B cell (primary cell): ENCODE measurements around the gene CLSTN2. TPM values are rescaled to one million over a fixed set of nuclear protein-coding genes. Genes with fewer than 3 reads are reported as not detected.

Experiments
- ATAC-seq: fragments of 200-7000 bp; cut with Tn5 transposase; one replicate; pipeline ENCODE4 v1.10.0; 2021; ENCODE audit warnings: low read depth, mild to moderate bottlenecking, moderate number of reproducible peaks, moderate library complexity
- CTCF ChIA-PET: fragments of 350-600 bp; sonication (Branson Sonifier 250); formaldehyde crosslinking; loops from one replicate; lab custom pipeline; 2021; ENCODE audit warnings: antibody characterized with exemption, inconsistent platforms; lab: Charles Lee
- POLR2A ChIA-PET: fragments of 350-600 bp; sonication (Branson Sonifier 250); formaldehyde crosslinking; loops from one replicate; lab custom pipeline; 2021; ENCODE audit warnings: antibody characterized with exemption; lab: Charles Lee
- DNase-seq: peaks from one replicate; pipeline ENCODE4 v3.0.0; 2013
- H2AFZ ChIP-seq: 2 replicates; pipeline ENCODE4 v1.6.1; 2012; ENCODE audit warnings: mild to moderate bottlenecking, low read depth, low read length; ENCODE audit not compliant: insufficient read depth, poor library complexity, severe bottlenecking
- H3K27ac ChIP-seq, 2 donors: 1 replicate in 1 of 2; 2 replicates in 1 of 2; pipeline ENCODE4 v1.5.1; 2012 to 2013; ENCODE audit warnings: low read length in 2 of 2, mild to moderate bottlenecking in 2 of 2, moderate library complexity in 1 of 2
- H3K27me3 ChIP-seq, 4 experiments: fragments of 200-600 bp in 1 of 4; sonication (generic) in 1 of 4; replicated peaks in 1 of 4; 1 replicate in 2 of 4; 2 replicates in 2 of 4; pipeline versions ENCODE4 v1.6.1 to v1.7.0; 2013 to 2016; ENCODE audit warnings: low read length in 3 of 4, mild to moderate bottlenecking in 2 of 4, mixed read lengths in 1 of 4, moderate library complexity in 1 of 4; ENCODE audit not compliant: insufficient read depth in 4 of 4, control insufficient read depth in 3 of 4; ENCODE audit errors: control extremely low read depth in 1 of 4
- H3K36me3 ChIP-seq, 2 experiments: replicated peaks in 1 of 2; 1 replicate in 1 of 2; 2 replicates in 1 of 2; pipeline versions ENCODE4 v1.6.1 to v1.7.1; 2013; ENCODE audit warnings: low read length in 1 of 2; ENCODE audit not compliant: insufficient read depth in 2 of 2, control insufficient read depth in 1 of 2; ENCODE audit errors: control extremely low read depth in 1 of 2, extremely low read depth in 1 of 2
- H3K4me1 ChIP-seq, 2 donors: fragments of 200-600 bp in 1 of 2; sonication (generic) in 1 of 2; 1 replicate in 1 of 2; 2 replicates in 1 of 2; pipeline versions ENCODE4 v1.5.1 to v1.6.1; 2013 to 2017; ENCODE audit warnings: low read length in 2 of 2; ENCODE audit not compliant: control insufficient read depth in 2 of 2, insufficient read depth in 2 of 2
- H3K4me2 ChIP-seq: replicated peaks from 2 replicates; pipeline ENCODE3; 2012; ENCODE audit warnings: mild to moderate bottlenecking, low read depth, low read length; ENCODE audit not compliant: poor library complexity, severe bottlenecking
- H3K4me3 ChIP-seq, 5 experiments: fragments of 200-600 bp in 1 of 5; sonication (generic) in 1 of 5; 1 replicate in 3 of 5; 2 replicates in 2 of 5; pipeline versions ENCODE4 v1.5.1 to v1.7.0; 2011 to 2016; ENCODE audit warnings: low read length in 4 of 5, mild to moderate bottlenecking in 4 of 5, low read depth in 2 of 5, control low read depth in 1 of 5, moderate library complexity in 1 of 5; ENCODE audit not compliant: insufficient read depth in 1 of 5; ENCODE audit errors: control extremely low read depth in 1 of 5, extremely low read depth in 1 of 5
- H3K79me2 ChIP-seq: fragments of 200-600 bp; sonication (generic); one replicate; pipeline ENCODE4 v1.6.0; 2016; ENCODE audit warnings: low read length; ENCODE audit not compliant: control insufficient read depth, insufficient read depth
- H3K9ac ChIP-seq: fragments of 200-600 bp; sonication (generic); 2 replicates; pipeline ENCODE4 v1.6.1; 2017; ENCODE audit warnings: mild to moderate bottlenecking, low read length, moderate library complexity
- H3K9me3 ChIP-seq, 3 donors: one replicate each; pipeline versions ENCODE4 v1.6.1 to v1.7.1; 2013; ENCODE audit warnings: low read length in 2 of 3; ENCODE audit not compliant: control insufficient read depth in 2 of 3, insufficient read depth in 1 of 3; ENCODE audit errors: control extremely low read depth in 1 of 3
- H4K20me1 ChIP-seq: 2 replicates; pipeline ENCODE4 v1.6.0; 2012; ENCODE audit warnings: mild to moderate bottlenecking, low read length; ENCODE audit not compliant: insufficient read depth, control insufficient read depth, poor library complexity, severe bottlenecking
- H3K27ac Mint-ChIP-seq: one replicate; pipeline ENCODE4 v1.8.0; 2021; ENCODE audit warnings: mixed read lengths
- H3K27me3 Mint-ChIP-seq: one replicate; pipeline ENCODE4 v1.8.0; 2021; ENCODE audit warnings: mixed read lengths
- H3K4me1 Mint-ChIP-seq: one replicate; pipeline ENCODE4 v1.8.0; 2021; ENCODE audit warnings: mixed read lengths
- H3K4me3 Mint-ChIP-seq: one replicate; pipeline ENCODE4 v1.8.0; 2021; ENCODE audit warnings: mixed read lengths
- H3K9me3 Mint-ChIP-seq: one replicate; pipeline ENCODE4 v1.8.0; 2022; ENCODE audit warnings: mixed read lengths; ENCODE audit not compliant: insufficient read depth
- CTCF ChIP-seq: fragments of 200-600 bp; IDR thresholded peaks from one replicate; pipeline ENCODE4 v1.8.0; 2022; ENCODE audit warnings: antibody characterized with exemption, mild to moderate bottlenecking
- EZH2 ChIP-seq: IDR thresholded peaks from 2 replicates; pipeline ENCODE4 v1.6.1; 2012; ENCODE audit warnings: borderline replicate concordance, low read depth, mild to moderate bottlenecking, moderate library complexity, low read length; ENCODE audit not compliant: insufficient read depth, poor library complexity, severe bottlenecking
- WGBS: methylation state at CpG from one replicate; pipeline ENCODE4 v1.1.5; 2013; ENCODE audit warnings: missing lambda C conversion rate; ENCODE audit not compliant: insufficient coverage; 5-methylcytosine and 5-hydroxymethylcytosine counted together
- intact Hi-C: fragments of 100-400 bp; cut with micrococcal nuclease; formaldehyde crosslinking; loops from one replicate; pipeline ENCODE4 v1.10.0; 2022
- polyA plus RNA-seq: library from polyadenylated mRNA; depleted of rRNA; stranded (reverse); fragments of >200 nt; gene quantifications from 2 replicates; pipeline ENCODE4 v1.2.3, GENCODE V29; 2012
- total RNA-seq, 2 donors: library from RNA; stranded (reverse); fragments of 120-200 nt in 1 of 2; gene quantifications; 1 replicate in 1 of 2; 2 replicates in 1 of 2; pipeline versions ENCODE4 v1.2.3 to v1.2.4, GENCODE V29; 2013 to 2022

CLSTN2 gene
- total and polyA plus RNA-seq, 2 donors (not counting 1 experiment from before 2014, with no cell fraction given): not detected

GRCh38 chr3:140164156-140164555, 229.2 kb downstream of the CLSTN2 start:
- no peaks in the 10 kb centered on the region for H3K4me1 Mint-ChIP-seq

More at GRCh38 chr3:140164156-140164555, 229.2 kb downstream of the CLSTN2 start:
- Histone ChIP-seq H3K4me2 (no peak overlapping the region), H2AFZ (no peak overlapping the region), H3K9me3 (no peaks in the 10 kb centered on the region), H4K20me1 (no peaks in the 10 kb centered on the region), H3K36me3 (no peaks in the 10 kb centered on the region), H3K79me2 (no peaks in the 10 kb centered on the region), H3K4me1 (no peaks in the 10 kb centered on the region), H3K27ac (no peak overlapping the region), H3K9ac (no peak overlapping the region), H3K27me3 (no peaks in the 10 kb centered on the region), H3K4me3 (no peak overlapping the region)
- TF ChIP-seq CTCF (no peak), EZH2 (no peak)
- ChIA-PET CTCF (no interaction called here), POLR2A (no interaction called here)
- Mint-ChIP-seq H3K4me3 (no peak overlapping the region), H3K27ac (no peak overlapping the region), H3K27me3 (peaks cover 8% of the 10 kb centered on the region), H3K9me3 (peaks cover 2% of the 10 kb centered on the region)
- DNase-seq: no peak
- intact Hi-C loops: no loop called here
- no CpG with 5 or more reads among the region's 2 CpGs for WGBS
- ATAC-seq: no peak
